Panc1 (cell line): ENCODE measurements around the gene ENPP7.

ENCODE experiments used
- CTCF ChIP-seq: fragments of 450-650 bp; IDR thresholded peaks from 2 replicates; pipeline ENCODE4 v1.5.1; 2017; ENCODE audit warnings: mild to moderate bottlenecking
- POLR2AphosphoS5 ChIP-seq: IDR thresholded peaks from 2 replicates; pipeline ENCODE4 v1.6.1; 2012; ENCODE audit warnings: mild to moderate bottlenecking, low read depth, low read length, moderate library complexity
- REST ChIP-seq, 2 experiments: IDR thresholded peaks; 2 replicates each; pipeline ENCODE4 v1.6.1; 2011 to 2012; ENCODE audit warnings: low read depth in 2 of 2, control low read depth in 1 of 2, low read length in 1 of 2, mild to moderate bottlenecking in 1 of 2, moderate library complexity in 1 of 2; ENCODE audit not compliant: insufficient read depth in 1 of 2
- SIN3A ChIP-seq: IDR thresholded peaks from 2 replicates; pipeline ENCODE4 v1.6.1; 2012; ENCODE audit warnings: low read depth, mild to moderate bottlenecking, low read length, moderate library complexity, borderline replicate concordance; ENCODE audit not compliant: insufficient read depth
- TCF7L2 ChIP-seq: IDR thresholded peaks from 2 replicates; pipeline ENCODE4 v1.6.1; 2011; ENCODE audit warnings: mild to moderate bottlenecking, low read depth, low read length, inconsistent platforms

GRCh38 chr17:79739148-79740062 lies 8.7 kb downstream of the ENPP7 start:
- TF ChIP-seq CTCF, result no peak
- TF ChIP-seq POLR2AphosphoS5, result no peak
- no peak for TF ChIP-seq REST (IDR thresholded peaks at IDR 0.05; ENCODE audit: insufficient read depth in 1 of 2, low read depth in 2 of 2, low read length in 1 of 2)
- TF ChIP-seq TCF7L2, result no peak
- TF ChIP-seq SIN3A, result no peak
